K562 (cell line): Measurements from ENCODE around the gene DDX39A. TPM values are rescaled to one million over a fixed set of nuclear protein-coding genes. Genes with fewer than 3 reads are reported as not detected.

Source experiments
- ADNP ChIP-seq: fragments of 200-800 bp; sonication (Bioruptor generic); IDR thresholded peaks from 2 replicates; pipeline ENCODE4 v1.6.1; 2016; ENCODE audit warnings: missing genetic modification characterization, missing compliant biosample characterization
- BCOR ChIP-seq: fragments of 450-650 bp; IDR thresholded peaks from 2 replicates; pipeline ENCODE4 v1.6.1; 2016
- CREM ChIP-seq: IDR thresholded peaks from 2 replicates; pipeline ENCODE4 v1.6.1; 2014; ENCODE audit warnings: antibody characterized with exemption, low read depth
- EP300 ChIP-seq: IDR thresholded peaks from 2 replicates; pipeline ENCODE4 v1.6.1; 2012; ENCODE audit warnings: low read length, improper control_type of control experiment
- FOSL1 ChIP-seq: fragments of 200-800 bp; sonication (Bioruptor generic); conservative IDR thresholded peaks from 2 replicates; pipeline ENCODE4 v1.6.1; 2016; ENCODE audit warnings: missing genetic modification characterization, missing compliant biosample characterization
- GATAD2B ChIP-seq: fragments of 450-650 bp; IDR thresholded peaks from 2 replicates; pipeline ENCODE4 v1.6.1; 2017; ENCODE audit warnings: mild to moderate bottlenecking, borderline replicate concordance
- HDGF ChIP-seq: fragments of 450-650 bp; IDR thresholded peaks from 2 replicates; pipeline ENCODE4 v1.6.1; 2016
- JUN ChIP-seq, 2 experiments: sonication (generic) in 1 of 2; formaldehyde crosslinking in 1 of 2; IDR thresholded peaks; 2 replicates each; pipeline versions ENCODE4 v1.6.1 to v1.8.0; 2012 to 2022; ENCODE audit warnings: borderline replicate concordance in 2 of 2, mild to moderate bottlenecking in 2 of 2, improper control_type of control experiment in 1 of 2, low read depth in 1 of 2, low read length in 1 of 2, missing genetic modification reagents in 1 of 2
- JUNB ChIP-seq: fragments of 450-650 bp; formaldehyde crosslinking; conservative IDR thresholded peaks from 2 replicates; pipeline ENCODE4 v1.4.0; 2020; ENCODE audit warnings: mild to moderate bottlenecking
- KDM5B ChIP-seq: fragments of 200-600 bp; sonication (generic); IDR thresholded peaks from 2 replicates; pipeline ENCODE4 v1.6.1; 2012; ENCODE audit warnings: low read depth, mild to moderate bottlenecking, moderate library complexity, low read length, control low read depth, inconsistent platforms; ENCODE audit not compliant: insufficient replicate concordance
- MAZ ChIP-seq, 2 experiments: fragments of 450-650 bp in 1 of 2; sonication (generic) in 1 of 2; formaldehyde crosslinking; IDR thresholded peaks in 1 of 2; conservative IDR thresholded peaks in 1 of 2; 2 replicates each; pipeline versions ENCODE4 v1.4.0 to v1.5.0; 2020; ENCODE audit warnings: mild to moderate bottlenecking in 1 of 2, missing genetic modification reagents in 1 of 2
- NFATC3 ChIP-seq: fragments of 450-650 bp; IDR thresholded peaks from 2 replicates; pipeline ENCODE4 v1.6.1; 2017; ENCODE audit warnings: mild to moderate bottlenecking
- NFE2 ChIP-seq: IDR thresholded peaks from 2 replicates; pipeline ENCODE4 v1.6.1; 2014; ENCODE audit warnings: antibody characterized with exemption, low read depth
- RHOXF2B ChIP-seq: fragments of 250-450 bp; sonication (Bioruptor Pico); conservative IDR thresholded peaks from 2 replicates; pipeline ENCODE4 v1.5.1; 2021
- RUNX1 ChIP-seq: sonication (generic); IDR thresholded peaks from 2 replicates; pipeline ENCODE4 v1.6.1; 2016; ENCODE audit warnings: antibody characterized with exemption, low read depth
- SAFB2 ChIP-seq: fragments of 200-400 bp; formaldehyde crosslinking; IDR thresholded peaks from 2 replicates; pipeline ENCODE4 v1.6.1; 2018; ENCODE audit warnings: borderline replicate concordance, low read length, low read depth, moderate library complexity; ENCODE audit not compliant: severe bottlenecking
- SPI1 ChIP-seq: IDR thresholded peaks from 2 replicates; pipeline ENCODE4 v1.6.1; 2011; ENCODE audit warnings: low read depth, low read length, control low read depth, borderline replicate concordance
- ZNF395 ChIP-seq: fragments of 200-800 bp; sonication (Bioruptor generic); IDR thresholded peaks from 2 replicates; pipeline ENCODE4 v1.6.1; 2017; ENCODE audit warnings: missing genetic modification characterization, missing compliant biosample characterization
- ZNF584 ChIP-seq: fragments of 200-800 bp; sonication (Bioruptor generic); IDR thresholded peaks from 2 replicates; pipeline ENCODE4 v1.6.1; 2016; ENCODE audit warnings: low read depth, mild to moderate bottlenecking, missing genetic modification characterization, missing compliant biosample characterization
- ZNF740 ChIP-seq, 3 experiments: fragments of 200-800 bp in 1 of 3; sonication (Bioruptor generic) in 1 of 3; sonication (generic) in 1 of 3; formaldehyde crosslinking in 1 of 3; IDR thresholded peaks; 2 replicates each; pipeline versions ENCODE4 v1.6.1 to v1.8.0; 2016 to 2022; ENCODE audit warnings: mild to moderate bottlenecking in 2 of 3, missing compliant biosample characterization in 2 of 3, missing genetic modification characterization in 2 of 3, missing genetic modification reagents in 1 of 3
- polyA plus RNA-seq, 8 experiments: library from polyadenylated mRNA; depleted of rRNA in 4 of 8; stranded (reverse) in 5 of 8; unstranded in 3 of 8; fragments of >200 nt; fragmentation: Nextera tagmentation in 2 of 8; fragmentation: Illumina TruSeq in 1 of 8; extraction: Ambion mirVana in 2 of 8; extraction: Trizol in 1 of 8; gene quantifications; 2 replicates each; pipeline versions ENCODE4 v1.2.1 to v1.2.3, GENCODE V29; 2011 to 2014; ENCODE audit warnings: inconsistent platforms in 1 of 8, missing spikeins in 1 of 8
- total RNA-seq, 7 experiments: library from RNA; depleted of rRNA in 6 of 7; stranded (reverse); fragments of >200 nt in 6 of 7; fragmentation: Illumina TruSeq in 2 of 7; extraction: Trizol in 2 of 7; gene quantifications; 2 replicates each; pipeline versions ENCODE4 v1.2.1 to v1.2.3, GENCODE V29; 2011 to 2021; ENCODE audit warnings: low replicate concordance in 1 of 7
- TF ChIP-seq, protein P1 (sequence below): fragments of 450-650 bp; IDR thresholded peaks from 2 replicates; pipeline ENCODE4 v1.6.1; 2018; ENCODE audit not compliant: partially characterized antibody

The DDX39A gene
- total and polyA plus RNA-seq, 9 of the 15 experiments (the other 6 are each of a cell fraction or from before 2014, with no cell fraction given) = 90.3 to 250 (median 188) TPM

GRCh38 chr19:14383661-14384555 lies 35.2 kb downstream of the DDX39A start (continued):
- TF ChIP-seq NFE2 = 0 out of 2 replicates have a peak, but pooled peaks have one; percentile 47
- no peak for TF ChIP-seq RHOXF2B (CRISPR knock-in tag)
- peak; percentile 97 for TF ChIP-seq BCOR
- peak; percentile 59; the same call in 1 of the 2 replicates for TF ChIP-seq ZNF740 (CRISPR knock-in tag; IDR thresholded peaks at IDR 0.05)
- no peak for TF ChIP-seq ZNF740 (tag; IDR thresholded peaks at IDR 0.05)
- TF ChIP-seq, protein P1, sequence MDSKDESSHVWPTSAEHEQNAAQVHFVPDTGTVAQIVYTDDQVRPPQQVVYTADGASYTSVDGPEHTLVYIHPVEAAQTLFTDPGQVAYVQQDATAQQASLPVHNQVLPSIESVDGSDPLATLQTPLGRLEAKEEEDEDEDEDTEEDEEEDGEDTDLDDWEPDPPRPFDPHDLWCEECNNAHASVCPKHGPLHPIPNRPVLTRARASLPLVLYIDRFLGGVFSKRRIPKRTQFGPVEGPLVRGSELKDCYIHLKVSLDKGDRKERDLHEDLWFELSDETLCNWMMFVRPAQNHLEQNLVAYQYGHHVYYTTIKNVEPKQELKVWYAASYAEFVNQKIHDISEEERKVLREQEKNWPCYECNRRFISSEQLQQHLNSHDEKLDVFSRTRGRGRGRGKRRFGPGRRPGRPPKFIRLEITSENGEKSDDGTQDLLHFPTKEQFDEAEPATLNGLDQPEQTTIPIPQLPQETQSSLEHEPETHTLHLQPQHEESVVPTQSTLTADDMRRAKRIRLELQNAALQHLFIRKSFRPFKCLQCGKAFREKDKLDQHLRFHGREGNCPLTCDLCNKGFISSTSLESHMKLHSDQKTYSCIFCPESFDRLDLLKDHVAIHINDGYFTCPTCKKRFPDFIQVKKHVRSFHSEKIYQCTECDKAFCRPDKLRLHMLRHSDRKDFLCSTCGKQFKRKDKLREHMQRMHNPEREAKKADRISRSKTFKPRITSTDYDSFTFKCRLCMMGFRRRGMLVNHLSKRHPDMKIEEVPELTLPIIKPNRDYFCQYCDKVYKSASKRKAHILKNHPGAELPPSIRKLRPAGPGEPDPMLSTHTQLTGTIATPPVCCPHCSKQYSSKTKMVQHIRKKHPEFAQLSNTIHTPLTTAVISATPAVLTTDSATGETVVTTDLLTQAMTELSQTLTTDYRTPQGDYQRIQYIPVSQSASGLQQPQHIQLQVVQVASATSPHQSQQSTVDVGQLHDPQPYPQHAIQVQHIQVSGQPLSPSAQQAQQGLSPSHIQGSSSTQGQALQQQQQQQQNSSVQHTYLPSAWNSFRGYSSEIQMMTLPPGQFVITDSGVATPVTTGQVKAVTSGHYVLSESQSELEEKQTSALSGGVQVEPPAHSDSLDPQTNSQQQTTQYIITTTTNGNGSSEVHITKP = peak; percentile 92
- peak; percentile 75; the same call in 1 of the 2 replicates for TF ChIP-seq EP300
- peak; percentile 100 for TF ChIP-seq FOSL1 (tag)
- TF ChIP-seq GATAD2B = 0 out of 2 replicates have a peak, but pooled peaks have one; percentile 64
- TF ChIP-seq HDGF = peak; percentile 75; the same call in 1 of the 2 replicates
- TF ChIP-seq JUNB (CRISPR knock-in tag) = peak; percentile 94
- TF ChIP-seq ZNF584 (CRISPR knock-in tag) = 0 out of 2 replicates have a peak, but pooled peaks have one; percentile 59
- peak; percentile 66 for TF ChIP-seq KDM5B
- TF ChIP-seq RUNX1 = no peak
- peak; percentile 96 for TF ChIP-seq JUN (IDR thresholded peaks at IDR 0.05; ENCODE audit: borderline replicate concordance, low read depth, low read length)
- TF ChIP-seq JUN (CRISPR knock-in tag; IDR thresholded peaks at IDR 0.05; ENCODE audit: borderline replicate concordance) = no peak
- peak; percentile 78; the same call in 1 of the 2 replicates for TF ChIP-seq NFATC3
- peak; percentile 94 for TF ChIP-seq ADNP (tag)
- peak in 1 of 2 experiments; percentile 35; a peak in 1 of 4 replicates for TF ChIP-seq MAZ (CRISPR knock-in tag; conservative IDR thresholded peaks at IDR 0.05 in 1 of 2, IDR thresholded peaks at IDR 0.05 in 1 of 2)
- TF ChIP-seq SAFB2 = no peak
- TF ChIP-seq ZNF395 (CRISPR knock-in tag) = peak; percentile 7; the same call in 1 of the 2 replicates
- no peak for TF ChIP-seq CREM
- peak; percentile 99 for TF ChIP-seq SPI1
